ENCODE measurements around the gene VAPB. TPM values are rescaled to one million over a fixed set of nuclear protein-coding genes. Genes with fewer than 3 reads are reported as not detected.

Gene VAPB
- total RNA-seq, 1 donor from 2014 or later, result 61.5 TPM

- no peaks in the 10 kb centered on the region for H3K27me3 Mint-ChIP-seq (ENCODE audit: low read depth, unreplicated experiment)
- H3K79me2 ChIP-seq (ENCODE audit: insufficient read depth, low read length), result no peaks in the 10 kb centered on the region
- DNase-seq (ENCODE audit: low read depth), result no peak
- H3K4me1 Mint-ChIP-seq (ENCODE audit: low read depth, unreplicated experiment), result no peaks in the 10 kb centered on the region
- peaks cover 11% of the 10 kb centered on the region for H3K9me3 Mint-ChIP-seq (ENCODE audit: unreplicated experiment)
- peaks cover 3% of the 10 kb centered on the region for H3K9me3 ChIP-seq (ENCODE audit: insufficient read depth, low read depth, low read length)
- no peaks in the 10 kb centered on the region for H3K27me3 ChIP-seq (ENCODE audit: insufficient read depth, low read length)
- H3K4me3 ChIP-seq (ENCODE audit: insufficient read depth, low read depth, low read length), result no peak overlapping the region
- TF ChIP-seq CTCF (IDR thresholded peaks at IDR 0.05; ENCODE audit: insufficient read depth, low read depth, low read length) (no peak), EZH2 (IDR thresholded peaks at IDR 0.05; ENCODE audit: insufficient read depth, low read length) (no peak)
- H4K20me1 ChIP-seq (ENCODE audit: insufficient read depth, low read length), result no peaks in the 10 kb centered on the region
- FAIRE-seq, result no peak
- no peak overlapping the region for H2AFZ ChIP-seq (ENCODE audit: low read depth, low read length)
- H3K36me3 ChIP-seq (ENCODE audit: insufficient read depth, low read length), result no peaks in the 10 kb centered on the region
- H3K4me3 Mint-ChIP-seq (ENCODE audit: unreplicated experiment), result no peak overlapping the region
- H3K36me3 Mint-ChIP-seq (ENCODE audit: low read depth, unreplicated experiment), result no peaks in the 10 kb centered on the region
- no peak overlapping the region for H3K27ac Mint-ChIP-seq (ENCODE audit: unreplicated experiment)
- H3K27ac ChIP-seq (ENCODE audit: low read depth, low read length), result no peak overlapping the region
- H3K4me1 ChIP-seq (ENCODE audit: insufficient read depth, low read length), result no peaks in the 10 kb centered on the region
- H3K4me2 ChIP-seq (ENCODE audit: low read length), result no peak overlapping the region
- H3K9ac ChIP-seq (ENCODE audit: low read length), result no peak overlapping the region
Observed at GRCh38 chr20:58382096-58382495, 6.9 kb upstream of the VAPB start.

GRCh38 chr20:58384821-58385220, 4.2 kb upstream of the VAPB start:
- H3K4me3 ChIP-seq (ENCODE audit: insufficient read depth, low read depth, low read length), result no peak overlapping the region
- peaks cover 3% of the 10 kb centered on the region for H3K9me3 ChIP-seq (ENCODE audit: insufficient read depth, low read depth, low read length)
- FAIRE-seq, result no peak
- Mint-ChIP-seq H3K4me3 (ENCODE audit: unreplicated experiment) (no peak overlapping the region), H3K36me3 (ENCODE audit: low read depth, unreplicated experiment) (no peaks in the 10 kb centered on the region), H3K27ac (ENCODE audit: unreplicated experiment) (no peak overlapping the region), H3K4me1 (ENCODE audit: low read depth, unreplicated experiment) (no peaks in the 10 kb centered on the region), H3K9me3 (ENCODE audit: unreplicated experiment) (peaks cover 11% of the 10 kb centered on the region), H3K27me3 (ENCODE audit: low read depth, unreplicated experiment) (no peaks in the 10 kb centered on the region)
- DNase-seq (ENCODE audit: low read depth), result no peak
- H3K9ac ChIP-seq (ENCODE audit: low read length), result no peak overlapping the region
- H3K27me3 ChIP-seq (ENCODE audit: insufficient read depth, low read length), result no peaks in the 10 kb centered on the region
- H2AFZ ChIP-seq (ENCODE audit: low read depth, low read length), result no peak overlapping the region
- peaks cover 2% of the 10 kb centered on the region for H3K4me1 ChIP-seq (ENCODE audit: insufficient read depth, low read length)
- no peak overlapping the region for H3K4me2 ChIP-seq (ENCODE audit: low read length)
- H3K36me3 ChIP-seq (ENCODE audit: insufficient read depth, low read length), result no peaks in the 10 kb centered on the region
- H4K20me1 ChIP-seq (ENCODE audit: insufficient read depth, low read length), result no peaks in the 10 kb centered on the region
- H3K79me2 ChIP-seq (ENCODE audit: insufficient read depth, low read length), result peaks cover 8% of the 10 kb centered on the region
- no peak overlapping the region for H3K27ac ChIP-seq (ENCODE audit: low read depth, low read length)
- no peak for TF ChIP-seq CTCF (IDR thresholded peaks at IDR 0.05; ENCODE audit: insufficient read depth, low read depth, low read length)

GRCh38 chr20:58388028-58388601, 914 bp upstream of the VAPB start:
- FAIRE-seq, result no peak

More at GRCh38 chr20:58388028-58388601, 914 bp upstream of the VAPB start:
- H3K4me2 ChIP-seq (ENCODE audit: low read length), result peak overlapping the region; percentile 78
- no peak overlapping the region for H2AFZ ChIP-seq (ENCODE audit: low read depth, low read length)
- Mint-ChIP-seq H3K27ac (ENCODE audit: unreplicated experiment) (no peak overlapping the region), H3K4me3 (ENCODE audit: unreplicated experiment) (peak overlapping the region; percentile 40), H3K27me3 (ENCODE audit: low read depth, unreplicated experiment) (no peaks in the 10 kb centered on the region), H3K9me3 (ENCODE audit: unreplicated experiment) (peaks cover 3% of the 10 kb centered on the region), H3K36me3 (ENCODE audit: low read depth, unreplicated experiment) (peaks cover 4% of the 10 kb centered on the region), H3K4me1 (ENCODE audit: low read depth, unreplicated experiment) (peaks cover 13% of the 10 kb centered on the region)
- peaks cover 30% of the 10 kb centered on the region for H4K20me1 ChIP-seq (ENCODE audit: insufficient read depth, low read length)
- H3K4me3 ChIP-seq (ENCODE audit: insufficient read depth, low read depth, low read length), result peak overlapping the region; percentile 61
- TF ChIP-seq EZH2 (IDR thresholded peaks at IDR 0.05; ENCODE audit: insufficient read depth, low read length) (no peak), CTCF (IDR thresholded peaks at IDR 0.05; ENCODE audit: insufficient read depth, low read depth, low read length) (no peak)
- H3K4me1 ChIP-seq (ENCODE audit: insufficient read depth, low read length), result peaks cover 8% of the 10 kb centered on the region
- H3K9me3 ChIP-seq (ENCODE audit: insufficient read depth, low read depth, low read length), result no peaks in the 10 kb centered on the region
- no peak for DNase-seq (ENCODE audit: low read depth)
- H3K27ac ChIP-seq (ENCODE audit: low read depth, low read length), result no peak overlapping the region
- H3K9ac ChIP-seq (ENCODE audit: low read length), result no peak overlapping the region
- H3K79me2 ChIP-seq (ENCODE audit: insufficient read depth, low read length), result peaks cover 41% of the 10 kb centered on the region
- H3K27me3 ChIP-seq (ENCODE audit: insufficient read depth, low read length), result no peaks in the 10 kb centered on the region
- H3K36me3 ChIP-seq (ENCODE audit: insufficient read depth, low read length), result peaks cover 11% of the 10 kb centered on the region
